A673 (cell line): ENCODE data around the gene CYP46A1.

Source experiments
- EZH2 ChIP-seq: fragments of 200-600 bp; sonication (generic); IDR thresholded peaks from 2 replicates; pipeline ENCODE4 v1.6.1; 2017; ENCODE audit warnings: borderline replicate concordance, low read depth, mild to moderate bottlenecking, mixed read lengths, antibody characterized with exemption, low read length; ENCODE audit not compliant: poor library complexity, severe bottlenecking
- TF ChIP-seq, protein P1 (sequence below): fragments of 300-800, 200-600 bp; sonication (generic); conservative IDR thresholded peaks from 2 replicates; pipeline ENCODE4 v1.5.1; 2017; ENCODE audit warnings: low read depth, mild to moderate bottlenecking, antibody characterized with exemption, low read length, moderate library complexity, mixed read lengths

GRCh38 chr14:99662846-99663245 is 21.3 kb upstream of the CYP46A1 start:
- TF ChIP-seq, protein P1, sequence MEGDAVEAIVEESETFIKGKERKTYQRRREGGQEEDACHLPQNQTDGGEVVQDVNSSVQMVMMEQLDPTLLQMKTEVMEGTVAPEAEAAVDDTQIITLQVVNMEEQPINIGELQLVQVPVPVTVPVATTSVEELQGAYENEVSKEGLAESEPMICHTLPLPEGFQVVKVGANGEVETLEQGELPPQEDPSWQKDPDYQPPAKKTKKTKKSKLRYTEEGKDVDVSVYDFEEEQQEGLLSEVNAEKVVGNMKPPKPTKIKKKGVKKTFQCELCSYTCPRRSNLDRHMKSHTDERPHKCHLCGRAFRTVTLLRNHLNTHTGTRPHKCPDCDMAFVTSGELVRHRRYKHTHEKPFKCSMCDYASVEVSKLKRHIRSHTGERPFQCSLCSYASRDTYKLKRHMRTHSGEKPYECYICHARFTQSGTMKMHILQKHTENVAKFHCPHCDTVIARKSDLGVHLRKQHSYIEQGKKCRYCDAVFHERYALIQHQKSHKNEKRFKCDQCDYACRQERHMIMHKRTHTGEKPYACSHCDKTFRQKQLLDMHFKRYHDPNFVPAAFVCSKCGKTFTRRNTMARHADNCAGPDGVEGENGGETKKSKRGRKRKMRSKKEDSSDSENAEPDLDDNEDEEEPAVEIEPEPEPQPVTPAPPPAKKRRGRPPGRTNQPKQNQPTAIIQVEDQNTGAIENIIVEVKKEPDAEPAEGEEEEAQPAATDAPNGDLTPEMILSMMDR: no peak
- no peak for TF ChIP-seq EZH2
